IMR-90 (cell line): ENCODE data around the gene DYRK1A. TPM values are rescaled to one million over a fixed set of nuclear protein-coding genes. Genes with fewer than 3 reads are reported as not detected.

Experiments
- ATAC-seq: fragments of 200-7000 bp; cut with Tn5 transposase; 2 replicates; pipeline ENCODE4 v1.9.1; 2020; ENCODE audit warnings: low read depth, mild to moderate bottlenecking, moderate library complexity
- BruUV-seq: library from RNA; stranded (reverse); fragments of 400-500 nt; replicated peaks from 2 replicates; lab custom pipeline; 2021; lab: Mats Ljungman, UMichigan
- CTCF ChIA-PET: fragments of 300-600 bp; formaldehyde crosslinking; extraction: SDS; loops from one replicate; lab custom pipeline; 2021; ENCODE audit warnings: antibody characterized with exemption; lab: Yijun Ruan, JAX
- POLR2A ChIA-PET: fragments of 300-600 bp; sonication (Branson Sonifier 250); formaldehyde crosslinking; loops from one replicate; lab custom pipeline; 2022; ENCODE audit warnings: antibody characterized with exemption; ENCODE audit not compliant: unreplicated experiment; lab: Charles Lee
- DNase-seq: peaks from one replicate; pipeline ENCODE4 v3.0.0; 2013
- H2AFZ ChIP-seq: replicated peaks from 2 replicates; pipeline ENCODE3; 2013; ENCODE audit warnings: low read length, mild to moderate bottlenecking; ENCODE audit not compliant: poor library complexity
- H2AK5ac ChIP-seq: 2 replicates; pipeline ENCODE4 v1.6.1; 2013; ENCODE audit warnings: low read depth, low read length, inconsistent platforms
- H2AK9ac ChIP-seq: replicated peaks from 2 replicates; pipeline ENCODE3; 2013; ENCODE audit warnings: mild to moderate bottlenecking, low read depth, low read length, moderate library complexity; ENCODE audit not compliant: poor library complexity
- H2BK120ac ChIP-seq: 2 replicates; pipeline ENCODE4 v1.6.1; 2013; ENCODE audit warnings: low read depth, low read length, inconsistent platforms
- H2BK15ac ChIP-seq: 3 replicates; pipeline ENCODE4 v1.6.1; 2013; ENCODE audit warnings: low read depth, low read length, inconsistent platforms
- H2BK20ac ChIP-seq: 2 replicates; pipeline ENCODE4 v1.6.1; 2013; ENCODE audit warnings: low read depth, mild to moderate bottlenecking, inconsistent platforms, low read length, moderate library complexity
- H2BK5ac ChIP-seq: 2 replicates; pipeline ENCODE4 v1.6.1; 2013; ENCODE audit warnings: mild to moderate bottlenecking, low read depth, low read length, inconsistent platforms; ENCODE audit not compliant: poor library complexity, severe bottlenecking
- H3K14ac ChIP-seq: replicated peaks from 2 replicates; pipeline ENCODE4 v1.6.1; 2013; ENCODE audit warnings: low read depth, low read length, inconsistent platforms
- H3K18ac ChIP-seq: 2 replicates; pipeline ENCODE4 v1.6.1; 2013; ENCODE audit warnings: low read depth, low read length, control low read depth
- H3K23ac ChIP-seq: 2 replicates; pipeline ENCODE4 v1.6.1; 2013; ENCODE audit warnings: low read depth, low read length, inconsistent platforms
- H3K27ac ChIP-seq: 2 replicates; pipeline ENCODE4 v1.5.1; 2013; ENCODE audit warnings: mild to moderate bottlenecking, control low read depth, low read length; ENCODE audit not compliant: insufficient read depth
- H3K27me3 ChIP-seq: 2 replicates; pipeline ENCODE4 v1.6.1; 2013; ENCODE audit warnings: low read length; ENCODE audit not compliant: control insufficient read depth, insufficient read depth
- H3K36me3 ChIP-seq: 2 replicates; pipeline ENCODE4 v1.6.1; 2013; ENCODE audit warnings: low read length, mixed read lengths; ENCODE audit not compliant: control insufficient read depth, insufficient read depth
- H3K4ac ChIP-seq: 2 replicates; pipeline ENCODE4 v1.6.1; 2013; ENCODE audit warnings: low read depth, low read length, inconsistent platforms
- H3K4me1 ChIP-seq: 2 replicates; pipeline ENCODE4 v1.6.1; 2013; ENCODE audit warnings: low read length, mixed read lengths; ENCODE audit not compliant: control insufficient read depth, insufficient read depth
- H3K4me2 ChIP-seq: 2 replicates; pipeline ENCODE4 v1.6.1; 2013; ENCODE audit warnings: low read depth, mild to moderate bottlenecking, control low read depth, low read length, moderate library complexity
- H3K4me3 ChIP-seq: 2 replicates; pipeline ENCODE4 v1.5.1; 2013; ENCODE audit warnings: low read depth, mild to moderate bottlenecking, control low read depth, low read length, moderate library complexity; ENCODE audit not compliant: insufficient read depth
- H3K56ac ChIP-seq: 2 replicates; pipeline ENCODE4 v1.6.1; 2013; ENCODE audit warnings: low read length, inconsistent platforms; ENCODE audit not compliant: insufficient read depth; ENCODE audit errors: extremely low read depth
- H3K79me1 ChIP-seq, 2 experiments: 2 replicates each; pipeline ENCODE4 v1.6.1; 2013; ENCODE audit warnings: low read length in 2 of 2, inconsistent platforms in 1 of 2, low read depth in 1 of 2
- H3K9ac ChIP-seq: 2 replicates; pipeline ENCODE4 v1.6.1; 2013; ENCODE audit warnings: low read depth, low read length, control low read depth
- H3K9me1 ChIP-seq: 2 replicates; pipeline ENCODE4 v1.6.1; 2013; ENCODE audit warnings: low read length, inconsistent platforms; ENCODE audit not compliant: insufficient read depth
- H3K9me3 ChIP-seq: 2 replicates; pipeline ENCODE4 v1.6.1; 2013; ENCODE audit warnings: low read length; ENCODE audit not compliant: control insufficient read depth, insufficient read depth
- H4K20me1 ChIP-seq: 2 replicates; pipeline ENCODE4 v1.6.1; 2013; ENCODE audit warnings: low read length, inconsistent platforms; ENCODE audit not compliant: insufficient read depth
- H4K5ac ChIP-seq: 2 replicates; pipeline ENCODE4 v1.6.1; 2013; ENCODE audit warnings: mild to moderate bottlenecking, low read depth, low read length, control low read depth
- H4K8ac ChIP-seq, 2 experiments: 2 replicates each; pipeline ENCODE4 v1.6.1; 2013; ENCODE audit warnings: low read depth in 2 of 2, low read length in 2 of 2, control low read depth in 1 of 2, inconsistent platforms in 1 of 2
- H4K91ac ChIP-seq: 2 replicates; pipeline ENCODE4 v1.6.1; 2013; ENCODE audit warnings: low read depth, low read length, inconsistent platforms; ENCODE audit not compliant: insufficient read depth
- BHLHE40 ChIP-seq: fragments of 150-350 bp; IDR thresholded peaks from 2 replicates; pipeline ENCODE4 v1.6.1; 2016; ENCODE audit warnings: mild to moderate bottlenecking, low read depth, low read length
- CEBPB ChIP-seq: IDR thresholded peaks from 2 replicates; pipeline ENCODE4 v1.6.1; 2012; ENCODE audit warnings: low read depth, low read length, improper control_type of control experiment
- CHD1 ChIP-seq: IDR thresholded peaks from 2 replicates; pipeline ENCODE4 v1.6.1; 2012; ENCODE audit warnings: low read depth, low read length, improper control_type of control experiment
- FOS ChIP-seq: fragments of 150-350 bp; IDR thresholded peaks from 2 replicates; pipeline ENCODE4 v1.6.1; 2016; ENCODE audit warnings: low read depth, low read length
- MAFK ChIP-seq: IDR thresholded peaks from 2 replicates; pipeline ENCODE4 v1.6.1; 2012; ENCODE audit warnings: low read depth, low read length, improper control_type of control experiment
- MAZ ChIP-seq: IDR thresholded peaks from 2 replicates; pipeline ENCODE4 v1.6.1; 2012; ENCODE audit warnings: low read depth, mild to moderate bottlenecking, low read length, improper control_type of control experiment, moderate library complexity, borderline replicate concordance
- MXI1 ChIP-seq: IDR thresholded peaks from 2 replicates; pipeline ENCODE4 v1.6.1; 2012; ENCODE audit warnings: low read depth, mild to moderate bottlenecking, low read length, moderate library complexity, borderline replicate concordance
- NFE2L2 ChIP-seq: fragments of 150-350 bp; IDR thresholded peaks from 2 replicates; pipeline ENCODE4 v1.6.1; 2016; ENCODE audit warnings: low read depth, mild to moderate bottlenecking, low read length
- POLR2A ChIP-seq: IDR thresholded peaks from 2 replicates; pipeline ENCODE4 v1.6.1; 2012; ENCODE audit warnings: mild to moderate bottlenecking, low read depth, low read length
- RAD21 ChIP-seq: IDR thresholded peaks from 2 replicates; pipeline ENCODE4 v1.6.1; 2012; ENCODE audit warnings: low read length, improper control_type of control experiment
- RCOR1 ChIP-seq: IDR thresholded peaks from 2 replicates; pipeline ENCODE4 v1.6.1; 2012; ENCODE audit warnings: mild to moderate bottlenecking, low read length, improper control_type of control experiment; ENCODE audit not compliant: insufficient replicate concordance
- RFX5 ChIP-seq: IDR thresholded peaks from 2 replicates; pipeline ENCODE4 v1.8.0; 2012; ENCODE audit warnings: low read depth, mild to moderate bottlenecking, low read length, moderate library complexity
- SMC3 ChIP-seq: fragments of 150-350 bp; IDR thresholded peaks from 2 replicates; pipeline ENCODE4 v1.6.1; 2016; ENCODE audit warnings: low read depth, mild to moderate bottlenecking, antibody characterized with exemption, low read length, moderate library complexity
- WGBS, 2 experiments: methylation state at CpG; one replicate each; pipeline versions ENCODE4 v1.1.5 to v1.1.7; 2013; ENCODE audit warnings: missing lambda C conversion rate in 2 of 2; ENCODE audit not compliant: insufficient read length in 1 of 2; ENCODE audit errors: extremely low coverage in 2 of 2; 5-methylcytosine and 5-hydroxymethylcytosine counted together
- dilution Hi-C: fragments of 300-500 bp; cut with HindIII; formaldehyde crosslinking; loops from one replicate; pipeline ENCODE4 v1.14.3; 2018; ENCODE audit warnings: low sequenced_read_pairs; ENCODE audit not compliant: unreplicated experiment
- in situ Hi-C: fragments of 300-500 bp; cut with MboI; formaldehyde crosslinking; loops from 3 replicates; pipeline ENCODE4 v1.14.3; 2019; ENCODE audit warnings: low sequenced_read_pairs, inconsistent platforms, mixed read lengths
- intact Hi-C: fragments of 100-400 bp; cut with micrococcal nuclease; formaldehyde crosslinking; loops from 2 replicates; pipeline ENCODE4 v1.10.0; 2022
- polyA plus RNA-seq, 3 experiments: library from polyadenylated mRNA; depleted of rRNA; stranded (reverse); fragments of >200 nt; gene quantifications; 2 replicates each; pipeline ENCODE4 v1.2.3, GENCODE V29; 2012; ENCODE audit warnings: low replicate concordance in 1 of 3
- total RNA-seq: library from RNA; depleted of rRNA; stranded (reverse); fragments of >200 nt; gene quantifications from 2 replicates; pipeline ENCODE4 v1.2.3, GENCODE V29; 2012
- TF ChIP-seq, protein P1 (sequence below): fragments of 150-350 bp; IDR thresholded peaks from 2 replicates; pipeline ENCODE4 v1.6.1; 2016; ENCODE audit warnings: low read depth, mild to moderate bottlenecking, low read length, moderate library complexity, borderline replicate concordance
- TF ChIP-seq, protein P2 (sequence below): fragments of 150-350 bp; IDR thresholded peaks from 2 replicates; pipeline ENCODE4 v1.6.1; 2017; ENCODE audit warnings: mild to moderate bottlenecking, antibody characterized with exemption, low read length, low read depth
- TF ChIP-seq, protein P3 (sequence below): conservative IDR thresholded peaks from 2 replicates; pipeline ENCODE4 v1.5.1; 2012; ENCODE audit warnings: mild to moderate bottlenecking, low read depth, low read length, improper control_type of control experiment

DYRK1A gene
- total and polyA plus RNA-seq, 2 of the 4 experiments (the other 2 are of a cell fraction): 18.6 to 50.5 TPM

DNA sequence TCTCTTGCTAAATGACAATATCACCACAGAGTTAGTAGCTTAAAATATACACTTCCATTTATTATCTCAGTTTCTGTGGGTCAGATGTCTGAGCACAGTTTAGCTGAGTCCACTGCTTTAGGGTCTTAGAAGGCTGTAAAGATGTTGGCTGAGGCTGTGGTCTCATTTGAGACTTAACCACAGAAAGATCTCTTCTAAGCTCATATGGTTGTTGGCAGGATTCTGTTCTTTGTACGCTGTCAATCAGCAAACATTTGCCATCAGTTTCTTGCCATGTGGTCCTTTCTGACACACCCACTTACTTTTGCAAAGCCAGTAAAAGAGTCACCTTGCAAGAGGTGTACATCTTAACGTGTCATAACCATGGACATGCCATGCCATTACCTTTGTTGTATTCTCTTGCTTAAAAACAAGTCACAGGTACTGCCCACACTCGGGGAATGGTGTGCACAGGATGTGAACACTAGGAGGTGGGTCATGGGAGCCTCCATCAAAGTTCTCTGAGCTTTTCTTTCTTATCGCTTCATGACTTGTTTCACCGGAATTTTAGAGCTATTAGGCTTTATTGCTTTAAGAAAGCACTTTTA lies 18.7 kb downstream of the DYRK1A start:
- dilution Hi-C loops: no loop called here
- ATAC-seq: no peak
- H3K4me2 ChIP-seq: no peak overlapping the region
- H4K20me1 ChIP-seq: peaks cover 95% of the 10 kb centered on the region
- BruUV-seq: no TSS peak
- no peak overlapping the region for H3K27ac ChIP-seq
- H2BK5ac ChIP-seq: no peak overlapping the region
- TF ChIP-seq MXI1: no peak
- TF ChIP-seq BHLHE40: no peak
- no peak for TF ChIP-seq CEBPB
- no peak for TF ChIP-seq SMC3
- no peak for TF ChIP-seq RFX5
- TF ChIP-seq RAD21: no peak
- TF ChIP-seq FOS: no peak
- TF ChIP-seq NFE2L2: no peak
- TF ChIP-seq RCOR1: no peak
- TF ChIP-seq MAZ: no peak
- TF ChIP-seq, protein P1, sequence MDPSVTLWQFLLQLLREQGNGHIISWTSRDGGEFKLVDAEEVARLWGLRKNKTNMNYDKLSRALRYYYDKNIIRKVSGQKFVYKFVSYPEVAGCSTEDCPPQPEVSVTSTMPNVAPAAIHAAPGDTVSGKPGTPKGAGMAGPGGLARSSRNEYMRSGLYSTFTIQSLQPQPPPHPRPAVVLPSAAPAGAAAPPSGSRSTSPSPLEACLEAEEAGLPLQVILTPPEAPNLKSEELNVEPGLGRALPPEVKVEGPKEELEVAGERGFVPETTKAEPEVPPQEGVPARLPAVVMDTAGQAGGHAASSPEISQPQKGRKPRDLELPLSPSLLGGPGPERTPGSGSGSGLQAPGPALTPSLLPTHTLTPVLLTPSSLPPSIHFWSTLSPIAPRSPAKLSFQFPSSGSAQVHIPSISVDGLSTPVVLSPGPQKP: no peak
- TF ChIP-seq, protein P2, sequence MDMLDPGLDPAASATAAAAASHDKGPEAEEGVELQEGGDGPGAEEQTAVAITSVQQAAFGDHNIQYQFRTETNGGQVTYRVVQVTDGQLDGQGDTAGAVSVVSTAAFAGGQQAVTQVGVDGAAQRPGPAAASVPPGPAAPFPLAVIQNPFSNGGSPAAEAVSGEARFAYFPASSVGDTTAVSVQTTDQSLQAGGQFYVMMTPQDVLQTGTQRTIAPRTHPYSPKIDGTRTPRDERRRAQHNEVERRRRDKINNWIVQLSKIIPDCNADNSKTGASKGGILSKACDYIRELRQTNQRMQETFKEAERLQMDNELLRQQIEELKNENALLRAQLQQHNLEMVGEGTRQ: no peak
- TF ChIP-seq MAFK: no peak
- TF ChIP-seq, protein P3, sequence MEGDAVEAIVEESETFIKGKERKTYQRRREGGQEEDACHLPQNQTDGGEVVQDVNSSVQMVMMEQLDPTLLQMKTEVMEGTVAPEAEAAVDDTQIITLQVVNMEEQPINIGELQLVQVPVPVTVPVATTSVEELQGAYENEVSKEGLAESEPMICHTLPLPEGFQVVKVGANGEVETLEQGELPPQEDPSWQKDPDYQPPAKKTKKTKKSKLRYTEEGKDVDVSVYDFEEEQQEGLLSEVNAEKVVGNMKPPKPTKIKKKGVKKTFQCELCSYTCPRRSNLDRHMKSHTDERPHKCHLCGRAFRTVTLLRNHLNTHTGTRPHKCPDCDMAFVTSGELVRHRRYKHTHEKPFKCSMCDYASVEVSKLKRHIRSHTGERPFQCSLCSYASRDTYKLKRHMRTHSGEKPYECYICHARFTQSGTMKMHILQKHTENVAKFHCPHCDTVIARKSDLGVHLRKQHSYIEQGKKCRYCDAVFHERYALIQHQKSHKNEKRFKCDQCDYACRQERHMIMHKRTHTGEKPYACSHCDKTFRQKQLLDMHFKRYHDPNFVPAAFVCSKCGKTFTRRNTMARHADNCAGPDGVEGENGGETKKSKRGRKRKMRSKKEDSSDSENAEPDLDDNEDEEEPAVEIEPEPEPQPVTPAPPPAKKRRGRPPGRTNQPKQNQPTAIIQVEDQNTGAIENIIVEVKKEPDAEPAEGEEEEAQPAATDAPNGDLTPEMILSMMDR: no peak
- no peak for TF ChIP-seq POLR2A
- no peak for TF ChIP-seq CHD1
- H3K14ac ChIP-seq: no peak overlapping the region
- no peak overlapping the region for H2AK5ac ChIP-seq
- in situ Hi-C loops: no loop called here
- ChIA-PET CTCF (no interaction called here), POLR2A (no interaction called here)
- H3K27me3 ChIP-seq: no peaks in the 10 kb centered on the region
- no peak overlapping the region for H4K91ac ChIP-seq
- peaks cover 4% of the 10 kb centered on the region; the same call in 1 of the 2 replicates for H3K9me3 ChIP-seq
- H3K36me3 ChIP-seq: no peaks in the 10 kb centered on the region; the same call in 1 of the 2 replicates
- H3K23ac ChIP-seq: 0 out of 2 replicates have a peak overlapping the region, but pooled peaks have one; percentile 0
- H3K56ac ChIP-seq: no peak overlapping the region
- no peak overlapping the region for H3K4ac ChIP-seq
- H3K79me1 ChIP-seq: peaks cover 15 to 72% of the 10 kb centered on the region in 2 experiments
- H3K4me3 ChIP-seq: no peak overlapping the region
- no peak overlapping the region for H3K9ac ChIP-seq
- intact Hi-C loops: no loop called here
- H3K9me1 ChIP-seq: peaks cover 25% of the 10 kb centered on the region
- H2BK15ac ChIP-seq: no peak overlapping the region
- H4K5ac ChIP-seq: no peak overlapping the region
- no peak overlapping the region for H4K8ac ChIP-seq
- H2BK120ac ChIP-seq: no peak overlapping the region
- 100% methylated on average over 1 of the region's 5 CpGs; no CpG with 5 or more reads in 1 of the 2 experiments for WGBS, 2 experiments
- no peak for DNase-seq
- H2BK20ac ChIP-seq: no peak overlapping the region
- H3K18ac ChIP-seq: no peak overlapping the region
- H2AK9ac ChIP-seq: peak overlapping the region; percentile 19
- H3K4me1 ChIP-seq: peaks cover 10% of the 10 kb centered on the region
- no peak overlapping the region for H2AFZ ChIP-seq
